Activated effector memory CD4-positive, alpha-beta T cell treated with Interleukin-2 at 50 U/mL for 16 hours (primary cell): ENCODE data around the gene MAGT1.
"Not testable (repeated sequence)": the region's sequence is repeated elsewhere in the genome, so short reads cannot be mapped to it uniquely, and the experiment has no call there.

Experiments used
- DNase-seq: peaks from one replicate; pipeline ENCODE4 v3.0.0-alpha.2; 2020

MAGT1 gene

DNA sequence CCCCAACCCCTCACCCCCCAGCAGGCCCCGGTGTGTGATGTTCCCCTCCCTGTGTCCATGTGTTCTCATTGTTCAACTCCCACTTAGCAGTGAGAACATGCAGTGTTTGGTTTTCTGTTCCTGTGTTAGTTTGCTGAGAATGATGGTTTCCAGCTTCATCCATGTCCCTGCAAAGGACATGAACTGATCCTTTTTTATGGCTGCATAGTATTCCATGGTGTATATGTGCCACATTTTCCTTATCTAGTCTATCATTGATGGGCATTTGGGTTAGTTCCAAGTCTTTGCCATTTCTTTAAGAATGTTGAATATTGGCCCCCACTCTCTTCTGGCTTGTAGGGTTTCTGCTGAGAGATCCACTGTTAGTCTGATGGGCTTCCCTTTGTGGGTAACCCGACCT, 73.2 kb downstream of the MAGT1 start:
- not testable (repeated sequence) for DNase-seq

- no peak for DNase-seq
Measured at GRCh38 chrX:77820091-77820727, 75.0 kb downstream of the MAGT1 start.

GRCh38 chrX:77814210-77814609, 81.0 kb downstream of the MAGT1 start:
- DNase-seq = no peak

DNA sequence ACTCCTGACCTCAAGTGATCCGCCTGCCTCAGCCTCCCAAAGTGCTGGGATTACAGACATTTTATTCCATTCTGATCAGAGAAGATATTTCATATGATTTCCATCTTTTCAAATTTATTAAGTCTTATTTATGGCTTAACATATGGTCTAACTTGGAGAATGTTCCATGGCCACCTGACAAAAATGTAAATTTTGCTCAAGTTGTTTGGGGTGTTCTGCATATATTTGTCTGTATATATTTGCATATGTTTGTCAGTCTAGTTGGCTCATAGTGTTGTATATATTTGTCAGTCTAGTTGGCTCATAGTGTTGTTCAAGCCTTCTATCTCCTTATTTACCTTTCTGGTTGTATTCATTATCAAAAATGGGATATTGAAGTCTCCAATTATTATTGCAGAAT, 93.0 kb downstream of the MAGT1 start:
- no peak for DNase-seq

DNA sequence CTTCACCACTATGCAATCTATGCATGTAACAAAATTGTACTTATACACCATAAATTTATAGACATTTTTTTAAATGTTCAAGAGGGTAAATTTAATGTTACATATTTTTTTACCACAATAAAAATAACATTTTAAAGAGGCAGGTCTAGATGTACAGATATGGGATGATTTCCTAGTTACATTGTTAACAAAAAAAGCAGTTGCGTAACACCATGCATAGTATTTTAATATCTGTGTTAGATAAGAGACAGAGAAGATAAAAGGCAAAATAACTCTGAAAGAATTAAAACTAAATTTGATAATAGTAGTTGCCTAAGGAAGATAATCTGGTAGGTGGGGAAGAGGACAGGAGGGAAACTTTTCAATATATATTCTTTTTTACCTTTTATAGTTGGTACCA, 100.1 kb downstream of the MAGT1 start:
- no peak for DNase-seq

- DNase-seq = no peak
Measured at GRCh38 chrX:77793946-77794345, 101.3 kb downstream of the MAGT1 start.

DNA sequence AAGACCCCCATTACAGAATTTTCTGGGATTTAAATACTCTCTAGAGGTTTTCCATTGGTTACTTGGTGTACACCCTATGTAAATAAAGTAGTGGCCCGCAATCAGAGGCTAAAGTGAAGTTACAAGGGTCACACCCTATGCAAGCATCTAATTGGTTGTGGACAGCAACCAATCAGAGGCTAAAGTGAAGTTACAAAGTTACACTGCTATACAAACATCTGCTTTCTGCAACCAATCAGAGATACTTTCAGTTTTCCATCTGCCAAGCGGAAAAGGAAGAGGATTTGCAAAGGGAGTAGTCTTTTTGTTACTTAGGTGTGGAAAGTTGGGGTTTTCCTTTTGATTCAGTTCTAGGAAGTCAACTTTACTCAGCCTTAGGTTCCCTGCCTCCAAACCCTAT, 107.2 kb downstream of the MAGT1 start:
- no peak for DNase-seq

DNA sequence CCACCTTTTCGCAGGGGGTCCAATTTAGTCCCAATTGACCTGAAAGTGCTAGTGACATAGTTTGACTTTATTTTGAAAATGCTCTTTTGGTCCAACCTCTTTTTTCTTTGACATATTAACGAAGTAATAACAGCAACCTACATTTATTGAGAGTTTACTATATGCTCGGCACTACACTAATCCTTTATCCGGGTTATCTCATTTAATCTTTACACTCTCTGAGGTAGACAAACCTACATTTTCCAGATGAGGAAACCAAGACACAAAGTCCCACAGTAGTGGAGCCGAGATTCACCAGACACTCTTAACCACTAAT, 108.9 kb downstream of the MAGT1 start:
- no peak for DNase-seq

GRCh38 chrX:77785486-77786364, 109.5 kb downstream of the MAGT1 start, which contains the start of gene ATRX:
Gene ATRX, minus strand, starts transcription at chrX:77786216. Its CDS starts 215 bp downstream, at chrX:77786001.
- DNase-seq = peak; percentile 63

DNA sequence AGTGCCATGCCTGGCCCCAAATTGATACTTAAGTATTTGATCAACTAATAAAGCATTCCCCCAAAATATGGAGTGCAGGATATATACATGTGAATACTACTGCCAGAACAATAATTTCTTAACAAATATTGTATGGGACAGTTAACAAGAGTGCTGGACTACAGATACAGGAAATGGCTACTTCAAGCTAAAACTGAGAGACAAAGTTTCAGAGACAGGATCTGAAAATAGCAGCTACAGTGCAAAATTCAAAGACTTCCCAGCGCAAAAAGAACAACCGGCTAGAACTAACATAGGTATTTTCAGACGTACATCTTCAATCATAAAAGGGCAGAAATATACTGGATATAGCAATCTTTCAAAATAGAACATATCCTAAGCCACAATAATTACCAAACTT, 115.5 kb downstream of the MAGT1 start:
- no peak for DNase-seq

DNA sequence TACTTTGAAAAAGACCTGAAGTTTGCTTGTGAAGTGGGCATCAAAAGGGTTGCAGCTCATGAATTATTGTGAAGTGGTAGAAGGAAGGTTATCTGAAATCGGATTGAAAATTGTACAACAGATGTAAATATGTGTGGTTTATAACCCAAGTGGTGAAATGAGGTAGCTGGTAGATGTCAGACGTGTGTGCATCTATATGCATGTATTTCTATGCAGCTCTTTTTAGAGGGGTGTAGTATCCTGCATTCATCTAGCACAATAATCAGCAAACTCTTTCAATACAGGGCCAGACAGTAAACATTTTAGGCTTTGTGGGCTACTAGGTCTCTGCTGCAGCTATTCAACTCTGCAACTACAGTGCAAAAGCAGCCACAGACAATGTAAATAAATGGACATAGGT, 118.6 kb downstream of the MAGT1 start:
- DNase-seq = no peak
